ENCODE data around the gene DGKD.

DNA sequence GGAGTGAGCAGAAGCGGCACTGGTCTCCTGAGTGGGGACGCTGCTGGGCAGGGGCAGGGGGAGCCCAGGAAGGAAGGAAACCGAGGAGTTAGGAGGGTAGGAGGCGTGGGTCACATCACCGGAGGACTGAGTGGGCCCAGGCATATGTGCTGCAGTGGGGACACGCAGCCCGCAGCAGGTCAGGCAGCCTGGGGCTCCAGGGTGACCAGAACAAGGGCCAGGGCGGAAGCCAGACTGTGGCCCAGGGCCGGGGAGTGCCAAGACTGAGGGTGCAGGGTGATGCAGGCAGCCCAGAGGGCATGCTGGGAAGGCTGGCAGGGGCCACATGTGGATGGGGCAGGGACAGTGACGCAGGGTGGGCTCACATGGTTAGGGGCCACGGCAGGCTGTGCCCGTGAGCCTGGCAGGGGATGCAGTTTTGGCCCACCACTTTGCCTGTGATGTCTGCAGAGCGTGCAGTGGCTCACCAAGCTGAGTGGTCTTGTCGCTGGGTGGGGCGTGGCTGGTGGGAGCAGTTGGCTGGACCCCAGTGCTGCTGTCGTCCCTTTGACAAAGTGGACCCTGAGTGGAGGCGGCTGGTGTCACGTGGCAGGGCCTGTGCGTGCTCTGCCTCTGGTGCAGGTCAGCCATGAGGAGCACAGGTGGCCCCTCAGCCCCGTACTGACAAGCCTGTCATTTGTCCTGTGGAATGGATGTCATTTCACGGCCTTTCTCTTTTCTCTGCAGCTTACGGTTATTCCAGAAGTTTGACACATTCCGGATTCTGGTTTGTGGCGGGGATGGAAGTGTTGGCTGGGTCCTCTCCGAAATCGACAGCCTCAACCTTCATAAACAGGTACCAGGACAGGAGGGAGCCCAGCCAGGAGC, 87.1 kb downstream of the DGKD start:
- TF ChIP-seq, protein P1, sequence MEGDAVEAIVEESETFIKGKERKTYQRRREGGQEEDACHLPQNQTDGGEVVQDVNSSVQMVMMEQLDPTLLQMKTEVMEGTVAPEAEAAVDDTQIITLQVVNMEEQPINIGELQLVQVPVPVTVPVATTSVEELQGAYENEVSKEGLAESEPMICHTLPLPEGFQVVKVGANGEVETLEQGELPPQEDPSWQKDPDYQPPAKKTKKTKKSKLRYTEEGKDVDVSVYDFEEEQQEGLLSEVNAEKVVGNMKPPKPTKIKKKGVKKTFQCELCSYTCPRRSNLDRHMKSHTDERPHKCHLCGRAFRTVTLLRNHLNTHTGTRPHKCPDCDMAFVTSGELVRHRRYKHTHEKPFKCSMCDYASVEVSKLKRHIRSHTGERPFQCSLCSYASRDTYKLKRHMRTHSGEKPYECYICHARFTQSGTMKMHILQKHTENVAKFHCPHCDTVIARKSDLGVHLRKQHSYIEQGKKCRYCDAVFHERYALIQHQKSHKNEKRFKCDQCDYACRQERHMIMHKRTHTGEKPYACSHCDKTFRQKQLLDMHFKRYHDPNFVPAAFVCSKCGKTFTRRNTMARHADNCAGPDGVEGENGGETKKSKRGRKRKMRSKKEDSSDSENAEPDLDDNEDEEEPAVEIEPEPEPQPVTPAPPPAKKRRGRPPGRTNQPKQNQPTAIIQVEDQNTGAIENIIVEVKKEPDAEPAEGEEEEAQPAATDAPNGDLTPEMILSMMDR (IDR thresholded peaks at IDR 0.05; ENCODE audit: insufficient read depth, low read depth, low read length), result no peak
- TF ChIP-seq EZH2 (IDR thresholded peaks at IDR 0.05; ENCODE audit: insufficient read depth, low read length), result no peak
